ENCODE measurements around the gene MECP2.

GRCh38 chrX:154015581-154016264 is 81.8 kb downstream of the MECP2 start:
- no peak for TF ChIP-seq EZH2phosphoT487 (IDR thresholded peaks at IDR 0.05)
- no peak for TF ChIP-seq CTCF (IDR thresholded peaks at IDR 0.05)

Data from neural progenitor cell (in vitro differentiated cells).